Smooth muscle cell (in vitro differentiated cells): ENCODE results near the gene IL6ST. TPM values are rescaled to one million over a fixed set of nuclear protein-coding genes. Genes with fewer than 3 reads are reported as not detected.

Experiments used
- DNase-seq: peaks from one replicate; lab custom pipeline; 2025; ENCODE audit not compliant: unreplicated experiment; lab: John Stamatoyannopoulos, UW
- H2AFZ ChIP-seq: fragments of 200-600 bp; sonication (generic); 2 replicates; pipeline ENCODE4 v1.6.0; 2016; ENCODE audit warnings: antibody characterized with exemption, low read depth, mild to moderate bottlenecking
- H3F3A ChIP-seq: fragments of 200-600 bp; sonication (generic); 2 replicates; pipeline ENCODE4 v1.6.0; 2017; ENCODE audit warnings: antibody characterized with exemption, low read depth
- H3K27ac ChIP-seq: fragments of 200-600 bp; sonication (generic); 2 replicates; pipeline ENCODE4 v1.5.1; 2016; ENCODE audit warnings: low read depth, mild to moderate bottlenecking
- H3K27me3 ChIP-seq: fragments of 200-600 bp; sonication (generic); 2 replicates; pipeline ENCODE4 v1.6.1; 2016; ENCODE audit warnings: low read depth, mild to moderate bottlenecking
- H3K36me3 ChIP-seq: fragments of 200-600 bp; sonication (generic); 2 replicates; pipeline ENCODE4 v1.5.1; 2016; ENCODE audit warnings: low read depth
- H3K4me1 ChIP-seq: fragments of 200-600 bp; sonication (generic); 2 replicates; pipeline ENCODE4 v1.5.1; 2016; ENCODE audit warnings: low read depth
- H3K4me2 ChIP-seq: fragments of 200-600 bp; sonication (generic); 2 replicates; pipeline ENCODE4 v1.6.0; 2016; ENCODE audit warnings: mild to moderate bottlenecking
- H3K4me3 ChIP-seq: fragments of 200-600 bp; sonication (generic); 2 replicates; pipeline ENCODE4 v1.5.1; 2016; ENCODE audit warnings: mild to moderate bottlenecking
- H3K79me2 ChIP-seq: fragments of 200-600 bp; sonication (generic); 2 replicates; pipeline ENCODE4 v1.6.0; 2016; ENCODE audit warnings: low read depth, mild to moderate bottlenecking
- H3K9ac ChIP-seq: fragments of 200-600 bp; sonication (generic); 2 replicates; pipeline ENCODE4 v1.6.0; 2016; ENCODE audit warnings: low read depth
- H3K9me3 ChIP-seq: fragments of 200-600 bp; sonication (generic); replicated peaks from 2 replicates; pipeline ENCODE4 v1.5.1; 2016; ENCODE audit warnings: low read depth
- H4K20me1 ChIP-seq: fragments of 200-600 bp; sonication (generic); 2 replicates; pipeline ENCODE4 v1.6.0; 2016; ENCODE audit warnings: low read depth
- CTCF ChIP-seq: fragments of 200-600 bp; sonication (generic); IDR thresholded peaks from 2 replicates; pipeline ENCODE4 v1.5.1; 2017; ENCODE audit warnings: borderline replicate concordance, mild to moderate bottlenecking, antibody characterized with exemption; ENCODE audit not compliant: insufficient read depth, poor library complexity, severe bottlenecking
- WGBS: methylation state at CpG from one replicate; pipeline ENCODE4 v1.1.7; 2016; ENCODE audit warnings: low lambda C conversion rate; 5-methylcytosine and 5-hydroxymethylcytosine counted together
- polyA plus RNA-seq: library from polyadenylated mRNA; unstranded; fragments of >200 nt; fragmentation: Nextera tagmentation; extraction: Ambion mirVana; gene quantifications from 2 replicates; pipeline ENCODE4 v1.2.1, GENCODE V29; 2016
- total RNA-seq: library from RNA; depleted of rRNA; stranded (reverse); fragments of >200 nt; gene quantifications from 2 replicates; pipeline ENCODE4 v1.2.3, GENCODE V29; 2014

Gene IL6ST
- total and polyA plus RNA-seq, 2 experiments from 2014 or later, result 555 to 1,401 TPM

- Histone ChIP-seq H3K4me2 (no peak overlapping the region), H3K9me3 (no peaks in the 10 kb centered on the region), H3F3A (no peaks in the 10 kb centered on the region), H3K4me1 (no peaks in the 10 kb centered on the region), H3K9ac (no peak overlapping the region), H3K36me3 (no peaks in the 10 kb centered on the region), H3K4me3 (no peak overlapping the region), H3K79me2 (no peaks in the 10 kb centered on the region), H3K27me3 (no peaks in the 10 kb centered on the region), H2AFZ (no peak overlapping the region), H4K20me1 (no peaks in the 10 kb centered on the region), H3K27ac (no peak overlapping the region)
- TF ChIP-seq CTCF, result no peak
- 92% methylated on average over 11 of the region's 11 CpGs for WGBS
- DNase-seq, result no peak
Measured at GRCh38 chr5:55924744-55925143, 70.0 kb downstream of the IL6ST start.

GRCh38 chr5:55923865-55924500 is 70.8 kb downstream of the IL6ST start:
- no peaks in the 10 kb centered on the region for H3K4me1 ChIP-seq
- H3K79me2 ChIP-seq, result no peaks in the 10 kb centered on the region
- no peaks in the 10 kb centered on the region for H3K27me3 ChIP-seq
- no peak overlapping the region for H3K9ac ChIP-seq
- no peak overlapping the region for H2AFZ ChIP-seq
- WGBS, result 94% methylated on average over 9 of the region's 9 CpGs
- H3F3A ChIP-seq, result no peaks in the 10 kb centered on the region
- H3K4me2 ChIP-seq, result no peak overlapping the region
- no peaks in the 10 kb centered on the region for H4K20me1 ChIP-seq
- H3K36me3 ChIP-seq, result no peaks in the 10 kb centered on the region
- no peaks in the 10 kb centered on the region for H3K9me3 ChIP-seq
- no peak for TF ChIP-seq CTCF
- no peak for DNase-seq
- no peak overlapping the region for H3K4me3 ChIP-seq
- no peak overlapping the region for H3K27ac ChIP-seq

- DNase-seq, result no peak
- Histone ChIP-seq H3K9me3 (no peaks in the 10 kb centered on the region), H3K79me2 (no peaks in the 10 kb centered on the region), H3F3A (no peaks in the 10 kb centered on the region), H3K4me1 (no peaks in the 10 kb centered on the region), H3K27ac (no peak overlapping the region), H3K36me3 (no peaks in the 10 kb centered on the region), H4K20me1 (no peaks in the 10 kb centered on the region), H3K9ac (no peak overlapping the region), H3K27me3 (no peaks in the 10 kb centered on the region), H3K4me3 (no peak overlapping the region), H2AFZ (no peak overlapping the region), H3K4me2 (peak overlapping the region; percentile 11)
- 58% methylated on average over 16 of the region's 17 CpGs for WGBS
- TF ChIP-seq CTCF, result no peak
Measured at GRCh38 chr5:55923177-55923771, 71.5 kb downstream of the IL6ST start.

GRCh38 chr5:55921617-55922016 is 73.1 kb downstream of the IL6ST start:
- H3K9ac ChIP-seq, result no peak overlapping the region
- no peaks in the 10 kb centered on the region for H3K36me3 ChIP-seq
- 93% methylated on average over 4 of the region's 4 CpGs for WGBS

More at GRCh38 chr5:55921617-55922016, 73.1 kb downstream of the IL6ST start:
- Histone ChIP-seq H3K4me1 (no peaks in the 10 kb centered on the region), H3K4me2 (no peak overlapping the region), H4K20me1 (no peaks in the 10 kb centered on the region), H3K9me3 (no peaks in the 10 kb centered on the region), H3K27ac (no peak overlapping the region), H3K4me3 (no peak overlapping the region), H3K79me2 (no peaks in the 10 kb centered on the region), H2AFZ (no peak overlapping the region), H3K27me3 (no peaks in the 10 kb centered on the region), H3F3A (no peaks in the 10 kb centered on the region)
- DNase-seq, result no peak
- no peak for TF ChIP-seq CTCF
